Measurements from ENCODE around the gene KIAA1328.

DNA sequence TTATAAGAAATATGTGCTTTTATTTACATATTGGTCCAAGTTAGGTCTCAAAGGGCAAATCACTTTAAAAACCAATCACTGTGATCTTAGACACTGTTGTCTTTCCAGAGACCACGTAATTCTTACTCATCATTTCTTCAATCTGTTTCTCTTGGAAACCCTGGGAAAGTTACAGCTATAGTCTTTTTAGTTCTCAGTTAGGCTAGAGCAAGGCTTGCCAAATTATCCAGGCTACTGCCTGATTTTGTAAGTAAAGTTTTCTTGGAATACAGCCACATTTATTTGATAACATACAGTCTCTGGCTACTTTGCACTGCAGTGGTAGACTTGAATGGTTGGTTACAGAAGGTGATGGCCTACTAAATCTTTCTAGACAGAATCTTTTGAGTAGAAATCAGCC is 106.0 kb downstream of the KIAA1328 start:
- TF ChIP-seq, protein P1, sequence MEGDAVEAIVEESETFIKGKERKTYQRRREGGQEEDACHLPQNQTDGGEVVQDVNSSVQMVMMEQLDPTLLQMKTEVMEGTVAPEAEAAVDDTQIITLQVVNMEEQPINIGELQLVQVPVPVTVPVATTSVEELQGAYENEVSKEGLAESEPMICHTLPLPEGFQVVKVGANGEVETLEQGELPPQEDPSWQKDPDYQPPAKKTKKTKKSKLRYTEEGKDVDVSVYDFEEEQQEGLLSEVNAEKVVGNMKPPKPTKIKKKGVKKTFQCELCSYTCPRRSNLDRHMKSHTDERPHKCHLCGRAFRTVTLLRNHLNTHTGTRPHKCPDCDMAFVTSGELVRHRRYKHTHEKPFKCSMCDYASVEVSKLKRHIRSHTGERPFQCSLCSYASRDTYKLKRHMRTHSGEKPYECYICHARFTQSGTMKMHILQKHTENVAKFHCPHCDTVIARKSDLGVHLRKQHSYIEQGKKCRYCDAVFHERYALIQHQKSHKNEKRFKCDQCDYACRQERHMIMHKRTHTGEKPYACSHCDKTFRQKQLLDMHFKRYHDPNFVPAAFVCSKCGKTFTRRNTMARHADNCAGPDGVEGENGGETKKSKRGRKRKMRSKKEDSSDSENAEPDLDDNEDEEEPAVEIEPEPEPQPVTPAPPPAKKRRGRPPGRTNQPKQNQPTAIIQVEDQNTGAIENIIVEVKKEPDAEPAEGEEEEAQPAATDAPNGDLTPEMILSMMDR (conservative IDR thresholded peaks at IDR 0.05 in 1 of 2, IDR thresholded peaks at IDR 0.05 in 1 of 2; ENCODE audit: extremely low read depth in 1 of 2, insufficient read depth in 1 of 2, low read depth in 1 of 2, low read length in 2 of 2): no peak
- TF ChIP-seq EZH2 (IDR thresholded peaks at IDR 0.05; ENCODE audit: borderline replicate concordance, low read length): no peak

Data from mammary epithelial cell (primary cell).